Glomerular visceral epithelial cell (primary cell): ENCODE data around the gene MACROD2.

Experiments
- DNase-seq: peaks from one replicate; pipeline ENCODE4 v3.0.0-alpha.2; 2016; ENCODE audit errors: extremely low spot score

The MACROD2 gene

DNA sequence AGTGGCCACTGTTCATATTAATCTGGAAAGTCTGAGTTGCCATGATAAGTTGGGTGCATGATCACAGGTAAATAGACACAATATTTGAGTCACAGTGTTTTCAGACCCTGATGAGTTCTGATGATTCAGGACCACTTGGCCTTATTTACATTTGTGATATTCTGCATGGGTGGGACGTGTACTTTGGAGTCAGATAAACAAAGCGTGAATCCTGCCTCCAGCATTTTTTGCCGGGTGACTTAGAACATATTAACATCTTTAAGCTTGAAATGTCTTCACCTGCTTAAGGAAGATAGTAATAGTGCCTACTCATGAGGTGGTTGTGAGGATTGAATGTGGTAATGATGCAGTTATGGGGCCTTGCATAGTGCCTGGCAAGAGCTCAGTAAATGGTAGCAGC, 1582.8 kb downstream of the MACROD2 start:
- no peak for DNase-seq

DNA sequence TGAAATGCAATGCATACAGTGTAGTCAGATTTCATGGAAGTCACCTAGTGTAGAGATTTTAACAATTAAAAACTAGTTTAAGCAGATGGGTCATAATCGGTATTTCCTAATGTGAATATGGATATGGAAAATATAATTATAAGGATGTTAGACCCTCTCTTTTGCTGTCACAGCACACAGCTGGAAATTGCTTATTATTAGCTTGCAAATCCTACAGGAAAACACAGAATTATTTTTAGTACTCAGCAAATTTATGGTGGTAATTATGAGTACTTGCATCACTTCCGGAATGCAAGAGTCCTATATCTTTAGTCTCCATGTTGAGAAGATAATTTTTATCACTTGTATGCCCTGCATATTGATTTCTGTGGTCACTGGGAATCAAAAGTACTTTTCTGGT, 1584.4 kb downstream of the MACROD2 start:
- no peak for DNase-seq

DNA sequence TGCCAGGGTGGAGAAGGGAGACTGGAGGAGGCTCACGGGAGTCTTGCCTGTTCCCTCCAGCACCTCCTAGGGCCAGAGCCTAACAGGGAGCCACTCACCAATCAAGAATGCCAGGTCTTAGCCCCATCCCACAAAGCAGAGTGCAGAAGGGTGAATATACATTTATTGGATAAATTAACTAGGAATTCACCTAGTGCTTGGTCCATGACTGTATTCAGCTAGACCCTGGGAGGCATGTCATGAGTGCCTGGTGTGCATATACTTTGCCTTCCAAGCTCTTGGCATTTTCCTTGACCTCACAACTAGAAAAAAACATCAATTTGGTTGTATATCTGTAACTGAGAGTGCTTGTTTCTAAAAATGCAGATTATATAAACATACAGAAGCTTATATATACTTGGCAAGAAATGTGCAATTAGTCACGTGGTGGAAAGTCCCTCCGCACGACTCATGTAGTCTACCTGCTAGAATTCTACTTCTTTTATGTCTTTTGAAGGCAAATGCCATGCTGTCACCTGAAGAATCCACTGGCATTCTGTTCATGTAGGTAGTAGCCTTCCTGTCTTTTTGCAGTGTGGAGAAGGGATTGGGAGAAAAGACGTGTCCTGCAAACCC, 1586.9 kb downstream of the MACROD2 start:
- DNase-seq = no peak

DNA sequence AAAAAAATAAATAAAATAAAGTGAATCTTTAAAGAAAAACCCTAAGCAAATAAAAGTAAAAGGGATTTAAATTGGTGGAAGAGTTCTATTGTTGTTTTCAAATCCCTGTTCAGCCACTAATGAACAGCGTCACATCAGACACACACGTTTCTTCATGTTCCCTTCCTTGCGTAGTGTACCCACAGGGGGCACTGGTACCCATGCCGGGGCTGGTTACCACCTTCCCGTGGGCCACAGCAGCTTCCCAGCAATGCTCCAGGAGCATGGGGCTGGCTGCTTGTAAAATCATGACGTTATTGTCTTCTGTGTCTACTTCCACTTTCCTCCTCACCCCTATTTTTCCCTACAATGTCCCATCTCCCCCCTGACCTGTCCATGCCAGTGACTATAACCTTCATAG, 1589.2 kb downstream of the MACROD2 start:
- DNase-seq = no peak

DNA sequence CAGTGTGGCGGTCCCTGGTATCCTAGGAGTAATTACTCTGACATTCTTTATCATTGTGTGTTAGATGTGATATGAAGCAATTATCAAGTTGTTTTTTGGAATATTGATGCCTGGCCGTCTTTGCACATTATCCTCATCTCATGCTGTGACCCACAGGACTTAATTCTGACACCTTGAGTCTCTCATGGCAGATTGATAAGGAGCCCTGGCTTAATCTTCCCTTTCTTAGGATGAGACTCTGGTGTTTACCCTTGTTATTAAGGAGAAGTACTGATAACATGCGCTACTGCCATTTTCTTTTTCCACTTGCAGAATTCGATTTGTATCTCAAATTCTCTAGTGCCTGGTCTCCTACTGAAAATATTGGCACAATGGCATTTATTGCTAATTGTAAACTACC, 1597.8 kb downstream of the MACROD2 start:
- no peak for DNase-seq

DNA sequence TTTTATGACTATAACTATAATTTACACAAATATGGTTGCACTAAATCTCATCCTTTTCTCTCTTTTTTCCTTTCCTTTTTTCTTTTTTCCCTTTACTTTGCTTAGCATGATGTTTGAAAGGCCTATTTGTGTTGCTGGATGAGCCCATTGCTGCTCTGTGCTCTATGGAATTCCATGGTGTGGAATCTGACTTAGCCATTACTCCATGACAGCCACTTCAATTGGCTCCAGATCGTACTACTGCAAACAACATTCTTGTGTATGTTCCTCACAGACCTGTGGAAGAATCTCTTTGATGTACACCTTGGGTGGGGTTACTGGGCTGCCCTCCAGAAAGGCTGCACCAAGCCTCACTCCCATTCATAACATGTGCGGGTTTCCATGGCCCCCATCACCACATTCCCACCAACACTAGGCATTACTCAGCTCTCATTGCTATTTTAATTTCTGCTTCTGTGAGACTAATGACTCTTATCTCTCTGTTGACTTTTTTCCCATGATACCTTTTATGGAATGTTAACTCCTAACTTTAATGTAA, 1598.9 kb downstream of the MACROD2 start:
- no peak for DNase-seq

DNA sequence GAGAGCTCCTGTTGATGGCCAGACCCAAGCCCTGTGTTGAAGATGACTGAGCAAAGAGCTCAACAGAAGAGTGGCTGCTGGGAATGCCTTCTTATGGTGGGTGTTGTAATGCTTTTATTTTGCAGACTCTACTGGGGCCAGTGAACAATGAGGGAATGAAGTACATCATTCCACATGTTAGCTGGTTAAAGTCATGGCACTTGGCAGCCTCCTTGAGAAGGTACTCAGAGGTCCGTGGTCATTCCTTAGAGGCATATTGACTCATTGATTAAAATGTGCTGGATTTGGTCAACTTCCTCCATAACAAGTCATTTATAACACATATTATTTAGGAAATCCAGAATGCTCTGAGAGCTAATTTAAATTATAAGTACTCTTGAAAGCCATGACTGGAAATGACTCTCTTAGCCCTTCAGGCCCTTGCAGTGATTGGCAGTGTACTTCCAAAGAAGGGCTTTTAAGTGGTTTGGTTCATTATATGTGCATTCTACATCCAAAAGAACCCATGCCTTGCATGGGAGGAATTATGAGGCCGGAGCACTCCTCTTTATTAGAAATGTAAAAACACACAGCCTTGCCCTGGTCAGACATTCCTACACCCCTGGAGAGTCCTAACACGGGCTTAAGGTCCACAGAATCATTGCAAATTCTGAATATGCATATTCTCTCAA, 1601.0 kb downstream of the MACROD2 start:
- no peak for DNase-seq

DNA sequence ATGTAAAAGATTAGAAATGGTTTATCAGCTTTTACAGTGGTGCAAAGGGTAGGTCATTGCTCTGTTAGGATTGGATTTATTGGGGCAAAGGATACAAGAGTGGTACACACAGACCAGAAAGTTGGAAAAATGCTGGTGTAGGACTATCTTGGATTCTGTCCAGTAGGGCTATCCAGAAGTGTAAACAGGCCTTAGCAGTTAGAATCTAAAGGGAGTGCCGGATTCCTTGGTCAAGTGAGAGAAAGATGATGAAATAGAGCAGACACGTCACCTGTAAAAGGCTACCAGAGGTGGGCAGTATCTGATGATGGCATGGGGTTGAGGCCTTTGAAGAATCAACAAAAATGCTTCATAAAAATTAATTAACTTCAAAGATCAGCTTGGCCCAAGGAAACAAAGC, 1602.0 kb downstream of the MACROD2 start:
- DNase-seq = no peak

DNA sequence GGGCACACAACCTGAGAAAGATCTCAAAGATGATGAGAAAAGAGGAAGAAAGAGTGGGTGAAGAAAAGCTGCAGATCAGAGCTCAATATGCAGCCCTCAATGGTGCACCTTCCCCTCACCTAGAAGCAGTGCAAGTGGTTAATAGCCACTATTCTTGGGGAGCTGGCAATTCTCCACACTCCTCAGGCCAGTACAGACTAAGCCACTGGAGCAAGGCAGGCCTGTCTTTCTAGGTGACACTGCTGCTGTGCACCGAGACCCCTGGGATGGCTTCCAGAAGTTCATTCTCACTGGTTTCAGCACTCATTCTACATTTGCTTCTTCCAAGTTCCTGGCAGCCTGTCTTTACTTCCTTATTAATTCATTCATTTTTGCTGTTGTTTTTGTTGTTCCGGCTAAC, 1604.6 kb downstream of the MACROD2 start:
- no peak for DNase-seq

DNA sequence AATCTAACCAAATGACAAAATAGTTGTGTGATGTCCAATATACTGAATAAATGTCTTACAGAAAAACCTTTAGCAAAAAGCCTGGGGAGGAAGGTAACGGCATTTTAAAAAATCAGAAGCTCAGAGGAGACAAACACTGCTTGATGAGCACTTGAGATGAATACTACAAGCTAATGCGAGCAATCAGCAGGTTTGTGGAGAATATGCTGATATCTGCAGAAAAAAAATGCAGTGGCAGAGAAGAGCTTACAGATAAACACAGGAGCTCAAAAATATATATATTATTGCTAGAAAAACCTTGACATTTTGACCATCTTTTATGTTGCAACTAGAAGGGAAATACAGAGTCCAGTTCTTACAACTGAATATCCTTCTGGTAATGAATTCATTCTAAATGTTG, 1605.2 kb downstream of the MACROD2 start:
- no peak for DNase-seq

DNA sequence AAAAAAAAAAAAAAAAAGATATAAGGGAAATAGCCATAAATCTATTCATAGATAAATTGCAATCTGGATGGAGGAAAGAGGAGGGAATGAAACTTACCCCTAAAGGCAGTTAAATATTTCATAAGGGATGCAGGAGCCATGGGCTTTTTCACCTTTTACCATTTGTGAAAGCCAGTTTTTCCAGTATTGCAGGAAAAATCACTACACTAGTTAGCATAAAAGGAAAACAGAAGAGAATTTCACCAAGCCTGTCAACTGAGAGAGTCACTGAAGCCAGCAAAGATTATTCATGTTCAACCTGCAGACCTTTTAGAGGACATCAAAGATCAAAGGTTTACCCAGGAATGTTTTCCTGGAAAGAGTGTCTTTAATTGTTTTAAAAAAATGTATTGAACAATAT, 1608.2 kb downstream of the MACROD2 start:
- DNase-seq = no peak

DNA sequence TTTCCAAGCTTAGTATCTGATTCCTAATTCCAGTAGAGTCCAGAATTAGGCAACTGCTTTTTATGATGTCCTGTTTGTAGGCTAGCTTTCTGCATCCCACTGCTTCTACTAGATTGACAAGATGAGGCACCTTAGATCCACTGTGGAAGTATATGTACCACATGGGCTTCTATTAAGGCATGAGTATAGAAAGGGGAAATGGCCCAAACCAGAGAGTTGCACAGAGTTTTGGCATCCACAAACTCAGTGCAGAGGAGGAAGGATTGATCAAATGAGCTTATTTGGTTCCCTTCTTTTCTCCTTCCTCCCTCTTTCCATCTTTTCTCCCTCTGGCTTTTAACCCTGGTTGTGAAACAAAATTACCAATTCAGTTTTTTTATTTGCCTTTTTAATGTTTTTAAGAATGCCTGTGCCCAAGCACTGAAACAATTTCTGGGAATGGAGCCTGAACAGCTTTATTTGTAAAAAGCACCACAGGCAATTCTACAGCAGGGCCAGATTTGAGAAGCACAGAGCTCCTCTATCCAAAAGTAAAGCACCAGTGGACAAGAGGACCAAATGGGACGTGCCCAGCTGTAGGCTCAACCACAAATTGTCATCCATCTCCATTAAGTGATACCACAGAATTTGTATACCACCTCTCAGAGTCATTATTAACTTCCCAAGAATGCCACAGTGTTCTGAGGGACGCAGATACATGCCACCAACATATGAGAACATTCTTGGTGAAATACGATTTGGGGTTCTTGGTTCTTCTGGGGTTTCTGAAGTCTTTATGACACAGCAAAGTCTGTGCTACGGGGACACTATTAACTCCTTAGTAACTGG, 1608.9 kb downstream of the MACROD2 start:
- no peak for DNase-seq

DNA sequence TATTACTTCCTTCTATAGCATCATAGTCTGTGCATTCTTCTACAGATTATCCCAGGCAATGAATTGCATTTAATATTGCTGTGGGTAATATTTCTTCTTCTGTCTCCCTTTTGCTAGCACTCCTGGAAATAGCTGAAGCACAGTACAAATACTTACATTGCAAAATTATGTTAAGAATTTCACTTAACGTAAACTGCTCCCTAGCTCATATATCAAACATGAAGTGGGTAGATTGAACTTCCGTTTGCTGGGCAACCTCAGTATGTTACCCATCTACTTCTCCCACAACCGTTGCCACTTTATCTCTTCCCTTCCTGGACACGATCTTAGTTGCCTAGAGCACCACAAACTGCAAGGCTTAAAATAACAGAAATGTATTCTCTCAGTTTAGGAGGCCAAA, 1614.6 kb downstream of the MACROD2 start:
- DNase-seq = no peak

DNA sequence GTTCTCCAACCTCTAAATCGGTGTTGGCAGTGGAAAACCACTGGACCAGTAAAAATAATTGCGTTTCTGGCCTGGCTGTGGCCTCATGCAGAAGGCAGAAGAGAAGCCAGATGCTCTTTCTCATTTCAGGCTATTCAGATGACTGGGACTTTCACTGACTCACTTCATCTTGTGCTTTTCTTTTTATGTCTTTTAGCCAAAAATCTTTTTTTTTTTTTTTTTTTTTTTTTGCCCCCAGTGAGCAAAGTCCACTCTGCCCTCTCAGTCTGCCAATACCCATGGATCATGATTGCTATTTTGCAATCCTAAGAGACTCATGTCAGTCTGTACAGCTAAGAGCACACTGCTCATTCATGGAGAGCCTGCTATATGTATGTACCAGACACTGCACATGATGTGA, 1615.5 kb downstream of the MACROD2 start:
- DNase-seq = no peak

DNA sequence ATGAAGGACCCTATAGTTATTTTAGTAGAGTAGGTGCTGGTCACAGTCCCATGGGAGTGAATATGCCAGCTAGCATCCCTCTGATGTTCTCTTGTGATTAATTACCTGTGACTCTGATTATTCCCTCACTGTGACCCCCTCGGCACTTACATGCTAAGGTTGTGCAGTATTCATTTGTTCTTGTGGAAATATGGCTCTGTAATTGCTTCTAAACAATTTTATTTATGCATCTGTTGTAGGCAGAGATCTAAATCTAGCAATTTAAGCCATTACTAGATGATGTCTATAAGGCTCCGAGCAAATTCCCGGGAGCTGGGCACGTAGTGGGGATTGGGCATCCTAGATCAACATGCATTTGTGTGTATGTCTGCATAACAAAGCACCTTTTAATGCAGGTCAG, 1616.2 kb downstream of the MACROD2 start:
- no peak for DNase-seq

DNA sequence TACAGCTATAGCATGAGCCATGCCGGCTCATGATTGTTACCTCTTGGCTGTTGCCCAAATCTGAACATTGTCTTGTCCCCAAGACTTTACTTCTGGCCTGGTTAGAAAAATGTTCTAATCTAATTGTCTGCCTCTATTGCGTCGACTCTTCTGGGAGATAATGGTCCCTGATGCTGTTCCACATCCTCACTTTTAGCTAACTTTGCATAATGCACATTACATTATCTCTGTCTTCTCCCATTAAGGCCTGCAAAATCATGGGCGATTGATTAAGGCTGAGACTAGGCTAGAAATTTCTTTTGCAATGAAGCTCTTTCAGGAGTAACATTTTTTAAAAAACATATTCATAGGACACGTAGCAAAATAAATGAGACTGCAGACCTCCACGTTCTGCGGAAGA, 1616.9 kb downstream of the MACROD2 start:
- no peak for DNase-seq

DNA sequence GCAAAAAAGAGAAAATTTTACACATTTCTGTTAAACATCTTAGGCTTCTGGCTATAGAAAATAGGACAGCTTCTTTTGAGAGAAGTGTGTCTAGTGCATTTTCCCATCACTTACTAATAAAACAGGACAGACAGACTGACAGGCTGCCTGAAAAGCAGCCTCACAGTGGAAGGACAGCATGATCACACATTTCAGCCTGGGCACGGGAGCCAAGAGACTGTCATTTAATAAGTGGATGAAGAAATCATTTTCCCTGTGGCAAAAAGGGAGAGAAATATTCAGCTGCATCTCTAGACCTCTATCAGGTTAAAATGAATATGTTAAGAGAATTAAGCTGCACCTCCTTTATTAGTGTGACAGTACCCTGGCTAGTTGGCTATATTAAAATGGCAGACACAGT, 1617.5 kb downstream of the MACROD2 start:
- no peak for DNase-seq

DNA sequence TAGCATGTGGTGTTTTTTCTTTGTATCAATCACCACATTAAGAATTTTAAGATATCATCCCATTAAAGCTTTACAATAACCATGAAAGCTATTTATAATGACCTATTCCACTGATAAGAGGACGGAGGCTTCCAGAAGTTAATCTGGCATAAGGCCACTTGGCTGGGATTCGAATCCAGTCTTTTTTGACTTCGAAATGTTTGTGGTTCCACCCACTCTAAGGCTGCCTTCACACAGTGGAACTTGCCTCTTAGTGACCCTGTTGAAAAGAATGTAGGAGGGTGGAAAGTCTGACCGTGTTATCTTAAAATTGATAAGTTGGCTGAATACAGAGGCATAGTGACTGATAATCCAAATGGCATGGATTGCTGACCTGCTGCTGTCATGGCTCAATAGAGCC, 1618.2 kb downstream of the MACROD2 start:
- DNase-seq = no peak

DNA sequence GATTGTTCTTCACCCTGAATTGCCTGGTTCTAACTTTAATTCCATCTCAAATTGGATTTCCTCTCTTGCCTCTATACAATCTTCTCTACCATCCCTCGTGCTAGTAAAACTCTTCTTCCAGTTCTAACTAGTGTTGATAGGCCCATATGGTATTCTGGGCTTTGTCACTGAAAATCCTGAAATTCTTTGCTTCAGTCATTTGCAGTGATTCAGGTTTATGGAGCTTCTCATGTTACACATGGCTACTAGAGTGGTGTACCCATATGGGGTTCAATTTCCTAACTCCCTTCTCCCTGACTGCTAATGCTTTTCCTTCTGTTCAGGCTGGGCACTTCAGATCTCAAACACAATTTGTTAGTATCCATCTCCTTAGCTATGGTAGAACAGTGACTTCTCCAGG, 1621.3 kb downstream of the MACROD2 start:
- no peak for DNase-seq

DNA sequence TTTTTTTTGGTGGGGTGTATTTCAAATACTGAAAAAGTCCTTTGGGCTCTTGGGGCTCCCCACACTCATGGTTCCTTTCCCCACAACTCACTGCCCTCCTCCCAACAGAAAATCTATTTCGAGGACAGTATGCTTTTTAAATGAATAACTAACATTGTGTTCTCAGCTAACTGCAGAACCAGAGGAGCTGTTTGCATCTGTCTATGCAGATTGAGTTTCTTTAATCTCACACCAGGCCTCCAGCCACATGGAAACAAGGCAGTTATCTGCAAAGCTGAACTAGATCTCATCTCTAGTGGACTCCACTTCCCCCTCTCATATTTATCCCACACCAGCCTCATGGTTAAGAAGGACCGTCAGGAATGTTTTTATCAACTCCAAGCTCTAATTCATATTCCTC, 1622.8 kb downstream of the MACROD2 start:
- no peak for DNase-seq

DNA sequence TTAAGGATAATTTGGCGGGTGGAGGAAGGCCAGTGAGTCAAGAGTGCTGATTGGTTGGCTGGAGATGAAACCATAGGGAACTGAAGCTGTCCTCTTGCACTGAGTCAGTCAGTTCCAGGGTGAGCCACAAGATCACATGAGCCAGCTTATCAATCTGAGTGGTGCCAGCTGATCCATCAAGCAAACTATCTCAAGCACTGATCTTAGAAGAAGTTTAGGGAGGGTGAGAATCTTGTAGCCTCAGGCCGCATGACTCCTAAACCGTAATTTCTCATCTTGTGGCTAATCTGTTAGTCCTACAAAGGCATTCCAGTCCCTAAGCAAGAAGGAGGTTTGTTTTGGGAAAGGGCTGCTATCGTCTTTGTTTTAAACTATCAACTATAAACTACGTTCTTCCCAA, 1623.6 kb downstream of the MACROD2 start:
- DNase-seq = no peak

DNA sequence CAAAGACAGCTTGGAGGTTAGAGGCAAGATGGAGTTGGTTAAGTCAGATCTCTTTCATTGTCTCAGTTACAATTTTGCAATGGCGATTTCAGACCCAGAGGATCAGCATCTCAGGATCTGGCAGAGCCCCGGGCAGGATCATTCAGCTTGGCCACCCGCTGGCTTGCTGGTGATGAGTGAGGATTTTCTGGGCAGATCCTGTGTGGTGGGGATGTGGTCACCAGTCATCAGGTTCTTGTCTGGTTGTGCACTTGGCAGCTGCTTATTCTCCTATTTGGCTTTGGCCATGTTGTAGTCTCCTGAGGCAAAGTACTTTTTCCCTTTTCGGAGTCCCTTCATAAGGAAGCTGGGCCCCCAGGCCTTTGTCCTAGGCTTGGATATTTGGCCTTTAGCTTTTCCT, 1624.0 kb downstream of the MACROD2 start:
- DNase-seq = no peak

DNA sequence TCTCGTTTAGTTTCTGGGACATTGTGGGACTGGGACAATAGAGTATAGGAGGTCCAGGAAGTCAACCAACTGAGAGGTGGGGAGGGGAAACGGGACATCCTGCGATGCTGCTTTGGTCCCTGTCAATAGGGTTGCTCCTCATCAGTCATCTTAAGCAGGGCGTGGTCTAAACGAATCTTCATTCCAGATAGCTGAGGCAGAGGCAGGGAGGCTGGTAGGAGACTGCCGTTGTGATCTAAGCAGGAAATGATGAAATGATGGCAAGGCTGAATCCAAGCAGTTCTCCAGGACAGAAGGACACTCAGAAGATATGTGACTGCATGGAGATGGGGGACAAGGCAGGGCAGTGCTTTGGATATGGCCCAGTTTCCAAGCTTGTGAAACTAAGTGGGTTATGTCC, 1624.5 kb downstream of the MACROD2 start:
- no peak for DNase-seq
